H1 (cell line): Measurements from ENCODE around the gene LRP3. TPM values are rescaled to one million over a fixed set of nuclear protein-coding genes. Genes with fewer than 3 reads are reported as not detected.

ENCODE experiments used
- CTCF ChIA-PET: fragments of 300-600 bp; sonication (Branson Sonifier 250); formaldehyde crosslinking; loops from one replicate; lab custom pipeline; 2021; ENCODE audit not compliant: partially characterized antibody; lab: Charles Lee
- POLR2A ChIA-PET: fragments of 300-600 bp; sonication (Branson Sonifier 250); formaldehyde crosslinking; loops from one replicate; lab custom pipeline; 2021; ENCODE audit warnings: inconsistent platforms; ENCODE audit not compliant: partially characterized antibody; lab: Charles Lee
- DNase-seq, 2 experiments: peaks; one replicate each; pipeline versions ENCODE4 v3.0.0 to v3.0.0-alpha.2; 2010 to 2022; ENCODE audit warnings: low spot score in 2 of 2, low read depth in 1 of 2, mixed read lengths in 1 of 2
- FAIRE-seq: peaks from 2 replicates; lab custom pipeline; 2011; peaks lifted over from hg19 to GRCh38; lab: Jason Lieb, UNC
- H2AFZ ChIP-seq: 2 replicates; pipeline ENCODE4 v1.8.1; 2012; ENCODE audit warnings: low read length, inconsistent platforms
- H2AK5ac ChIP-seq: 2 replicates; pipeline ENCODE4 v1.6.1; 2013; ENCODE audit warnings: low read depth, low read length
- H2BK120ac ChIP-seq: replicated peaks from 2 replicates; pipeline ENCODE3; 2013; ENCODE audit warnings: low read depth, low read length, inconsistent platforms
- H2BK12ac ChIP-seq: 2 replicates; pipeline ENCODE4 v1.6.1; 2013; ENCODE audit warnings: low read depth, low read length
- H2BK15ac ChIP-seq: 2 replicates; pipeline ENCODE4 v1.6.1; 2013; ENCODE audit warnings: low read length
- H2BK20ac ChIP-seq: 2 replicates; pipeline ENCODE4 v1.6.1; 2013; ENCODE audit warnings: low read length
- H2BK5ac ChIP-seq: 2 replicates; pipeline ENCODE4 v1.6.1; 2013; ENCODE audit warnings: low read depth, low read length
- H3K14ac ChIP-seq: 2 replicates; pipeline ENCODE4 v1.6.1; 2013; ENCODE audit warnings: inconsistent platforms; ENCODE audit not compliant: insufficient read length
- H3K18ac ChIP-seq: 2 replicates; pipeline ENCODE4 v1.6.1; 2013; ENCODE audit warnings: low read length; ENCODE audit errors: extremely low read depth
- H3K23ac ChIP-seq: 2 replicates; pipeline ENCODE4 v1.6.1; 2013; ENCODE audit warnings: inconsistent platforms; ENCODE audit not compliant: insufficient read length
- H3K23me2 ChIP-seq: 2 replicates; pipeline ENCODE4 v1.6.1; 2013; ENCODE audit warnings: low read depth, low read length
- H3K27ac ChIP-seq: 2 replicates; pipeline ENCODE4 v1.6.1; 2011; ENCODE audit warnings: low read depth, low read length, inconsistent platforms
- H3K27me3 ChIP-seq, 4 experiments: replicated peaks in 1 of 4; 1 replicate in 1 of 4; 2 replicates in 3 of 4; pipeline versions ENCODE4 v1.6.1 to v1.8.1; 2011 to 2013; ENCODE audit warnings: low read length in 3 of 4, mild to moderate bottlenecking in 3 of 4, inconsistent platforms in 2 of 4, mixed read lengths in 2 of 4, moderate library complexity in 1 of 4; ENCODE audit not compliant: control insufficient read depth in 3 of 4, insufficient read depth in 3 of 4; ENCODE audit errors: extremely low read depth in 1 of 4
- H3K36me3 ChIP-seq, 4 experiments: 2 replicates each; pipeline versions ENCODE4 v1.6.1 to v1.8.1; 2011 to 2013; ENCODE audit warnings: mild to moderate bottlenecking in 4 of 4, low read length in 3 of 4, moderate library complexity in 2 of 4, control low read depth in 1 of 4, inconsistent platforms in 1 of 4; ENCODE audit not compliant: insufficient read depth in 4 of 4, control insufficient read depth in 2 of 4
- H3K4ac ChIP-seq: replicated peaks from 2 replicates; pipeline ENCODE3; 2013; ENCODE audit warnings: low read length, low read depth, mixed read lengths, inconsistent platforms; ENCODE audit not compliant: insufficient read length
- H3K4me1 ChIP-seq, 4 experiments: replicated peaks in 1 of 4; 1 replicate in 1 of 4; 2 replicates in 3 of 4; pipeline versions ENCODE4 v1.6.1 to v1.8.1; 2011 to 2013; ENCODE audit warnings: low read length in 3 of 4, inconsistent platforms in 2 of 4, mixed read lengths in 1 of 4; ENCODE audit not compliant: insufficient read depth in 4 of 4, control insufficient read depth in 3 of 4
- H3K4me2 ChIP-seq, 2 experiments: 2 replicates each; pipeline versions ENCODE4 v1.6.1 to v1.8.1; 2011 to 2013; ENCODE audit warnings: low read depth in 2 of 2, low read length in 2 of 2, control low read depth in 1 of 2, inconsistent platforms in 1 of 2, mild to moderate bottlenecking in 1 of 2; ENCODE audit not compliant: insufficient read depth in 1 of 2
- H3K4me3 ChIP-seq, 4 experiments: fragments of 200-600, 300-600 bp in 1 of 4; sonication (generic), shearing (Covaris generic), sonication (Bioruptor Twin) in 1 of 4; 2 replicates each; pipeline versions ENCODE4 v1.5.1 to v1.8.1; 2011 to 2016; ENCODE audit warnings: low read length in 4 of 4, low read depth in 3 of 4, control low read depth in 2 of 4, inconsistent platforms in 2 of 4, mild to moderate bottlenecking in 2 of 4, mixed read lengths in 1 of 4, moderate library complexity in 1 of 4; ENCODE audit not compliant: insufficient read depth in 2 of 4; ENCODE audit errors: extremely low read depth in 1 of 4
- H3K56ac ChIP-seq: replicated peaks from 2 replicates; pipeline ENCODE3; 2013; ENCODE audit warnings: low read depth, mild to moderate bottlenecking, mixed read lengths, low read length, inconsistent platforms; ENCODE audit not compliant: insufficient read length
- H3K79me1 ChIP-seq: 2 replicates; pipeline ENCODE4 v1.6.1; 2013; ENCODE audit warnings: low read depth, low read length, control low read depth
- H3K79me2 ChIP-seq, 2 experiments: 2 replicates each; pipeline versions ENCODE4 v1.6.1 to v1.8.1; 2012 to 2013; ENCODE audit warnings: low read length in 2 of 2, mild to moderate bottlenecking in 2 of 2, inconsistent platforms in 1 of 2; ENCODE audit not compliant: insufficient read depth in 2 of 2, control insufficient read depth in 1 of 2
- H3K9ac ChIP-seq, 4 experiments: replicated peaks in 1 of 4; 1 replicate in 1 of 4; 2 replicates in 3 of 4; pipeline versions ENCODE4 v1.6.1 to v1.8.1; 2011 to 2013; ENCODE audit warnings: low read depth in 3 of 4, low read length in 3 of 4, control low read depth in 2 of 4, mild to moderate bottlenecking in 2 of 4, moderate library complexity in 2 of 4, inconsistent platforms in 1 of 4; ENCODE audit errors: extremely low read depth in 1 of 4
- H3K9me3 ChIP-seq, 2 experiments: 2 replicates each; pipeline versions ENCODE4 v1.6.1 to v1.8.1; 2012 to 2013; ENCODE audit warnings: mild to moderate bottlenecking in 2 of 2, moderate library complexity in 2 of 2, control low read depth in 1 of 2, inconsistent platforms in 1 of 2, low read depth in 1 of 2, low read length in 1 of 2, mixed read lengths in 1 of 2; ENCODE audit not compliant: insufficient read depth in 2 of 2
- H4K20me1 ChIP-seq, 2 experiments: replicated peaks in 1 of 2; 2 replicates each; pipeline versions ENCODE3 to v1.8.1; 2011 to 2013; ENCODE audit warnings: inconsistent platforms in 2 of 2, low read length in 2 of 2, mild to moderate bottlenecking in 1 of 2; ENCODE audit not compliant: insufficient read depth in 2 of 2, control insufficient read depth in 1 of 2
- H4K5ac ChIP-seq: 2 replicates; pipeline ENCODE4 v1.6.1; 2013; ENCODE audit warnings: low read length, low read depth, mixed read lengths, inconsistent platforms; ENCODE audit not compliant: insufficient read length
- H4K8ac ChIP-seq: 2 replicates; pipeline ENCODE4 v1.8.0; 2013; ENCODE audit warnings: mild to moderate bottlenecking, moderate library complexity, low read length, inconsistent platforms; ENCODE audit not compliant: insufficient read depth; ENCODE audit errors: extremely low read depth
- H4K91ac ChIP-seq: replicated peaks from 2 replicates; pipeline ENCODE3; 2013; ENCODE audit warnings: low read length, mixed read lengths, inconsistent platforms; ENCODE audit not compliant: insufficient read length
- CBX5 ChIP-seq: fragments of 300-800, 300-1000 bp; sonication (generic); IDR thresholded peaks from 2 replicates; pipeline ENCODE4 v1.7.1; 2016; ENCODE audit warnings: antibody characterized with exemption, low read length, low read depth
- CHD2 ChIP-seq: IDR thresholded peaks from 2 replicates; pipeline ENCODE4 v1.6.1; 2012; ENCODE audit warnings: low read length, improper control_type of control experiment
- GTF2F1 ChIP-seq: IDR thresholded peaks from 2 replicates; pipeline ENCODE4 v1.6.1; 2012; ENCODE audit warnings: low read depth, low read length, improper control_type of control experiment, borderline replicate concordance
- HDAC2 ChIP-seq, 2 experiments: fragments of 300-600 bp in 1 of 2; sonication (generic) in 1 of 2; IDR thresholded peaks; 2 replicates each; pipeline ENCODE4 v1.6.1; 2011 to 2012; ENCODE audit warnings: low read depth in 2 of 2, low read length in 2 of 2, mild to moderate bottlenecking in 2 of 2, moderate library complexity in 2 of 2, borderline replicate concordance in 1 of 2, inconsistent platforms in 1 of 2
- KDM4A ChIP-seq: IDR thresholded peaks from one replicate; pipeline ENCODE4 v1.7.1; 2012; ENCODE audit warnings: low read depth, mild to moderate bottlenecking, moderate library complexity, low read length, inconsistent platforms; ENCODE audit not compliant: severe bottlenecking
- RFX5 ChIP-seq: IDR thresholded peaks from 2 replicates; pipeline ENCODE4 v1.6.1; 2011; ENCODE audit warnings: low read depth, low read length, improper control_type of control experiment, borderline replicate concordance
- SP4 ChIP-seq: IDR thresholded peaks from 2 replicates; pipeline ENCODE4 v1.6.1; 2012; ENCODE audit warnings: low read length, inconsistent platforms
- WGBS, 2 experiments: shearing (Covaris generic) in 1 of 2; methylation state at CpG; one replicate each; pipeline versions ENCODE4 v1.1.6 to v1.1.7; 2013 to 2015; ENCODE audit warnings: low lambda C conversion rate in 2 of 2, mixed read lengths in 2 of 2, inconsistent platforms in 1 of 2, low coverage in 1 of 2, missing lambda C conversion rate in 1 of 2; ENCODE audit not compliant: insufficient replicate concordance in 2 of 2, insufficient coverage in 1 of 2, insufficient read length in 1 of 2; ENCODE audit errors: extremely low coverage in 1 of 2, missing lambda C conversion rate in 1 of 2; 5-methylcytosine and 5-hydroxymethylcytosine counted together
- polyA plus RNA-seq, 7 experiments: library from polyadenylated mRNA; depleted of rRNA in 3 of 7; stranded (reverse) in 5 of 7; unstranded in 2 of 7; fragments of >200 nt in 5 of 7; fragments of 200-250 nt in 2 of 7; gene quantifications; 1 replicate in 5 of 7; 2 replicates in 1 of 7; 4 replicates in 1 of 7; pipeline versions ENCODE4 v1.2.1 to v1.2.3, GENCODE V29; 2011 to 2013; ENCODE audit warnings: missing spikeins in 2 of 7, mixed read lengths in 2 of 7
- total RNA-seq: library from RNA; stranded (reverse); fragmentation: NEBNext Ultra II Directional; extraction: Animal tissue kit (Norgen Biotek cat#: 25700); gene quantifications from 2 replicates; pipeline ENCODE4 v1.2.1, GENCODE V29; 2021

LRP3 gene
- total and polyA plus RNA-seq, 2 of the 8 experiments (the other 6 are each of a cell fraction or from before 2014, with no cell fraction given), result 30.3 to 33.7 TPM

- Histone ChIP-seq H2BK20ac (no peak overlapping the region), H3K9me3 (no peaks in the 10 kb centered on the region), H4K91ac (no peak overlapping the region), H3K36me3 (peaks cover 0 to 6% (median 2%) of the 10 kb centered on the region in 4 experiments; a peak in 4 of 8 replicates), H3K4ac (no peak overlapping the region), H2BK12ac (no peak overlapping the region), H3K23ac (no peak overlapping the region), H3K14ac (no peak overlapping the region), H4K8ac (no peak overlapping the region), H3K4me2 (no peak overlapping the region), H4K5ac (no peak overlapping the region), H4K20me1 (peaks cover 4 to 11% of the 10 kb centered on the region in 2 experiments), H2BK5ac (no peak overlapping the region), H3K4me3 (no peak overlapping the region), H3K9ac (no peak overlapping the region), H3K56ac (no peak overlapping the region), H2BK120ac (no peak overlapping the region), H2AK5ac (no peak overlapping the region), H3K79me1 (peaks cover 5% of the 10 kb centered on the region), H3K27ac (no peak overlapping the region), H3K18ac (no peak overlapping the region), H3K27me3 (peaks cover 0 to 10% (median 6%) of the 10 kb centered on the region in 4 experiments; a peak in 5 of 7 replicates), H3K4me1 (peaks cover 0 to 4% (median 1%) of the 10 kb centered on the region in 4 experiments; a peak in 4 of 7 replicates), H3K79me2 (no peaks in the 10 kb centered on the region), H3K23me2 (peaks cover 3% of the 10 kb centered on the region; the same call in 1 of the 2 replicates), H2BK15ac (no peak overlapping the region), H2AFZ (no peak overlapping the region)
- FAIRE-seq (no peak), DNase-seq (no peak)
- ChIA-PET CTCF (interaction anchor here (0.8 to 3.9 kb wide), 5 partner anchors 9 to 58 kb away, joined by 3 to 21 read pairs (median 3); no protein-coding TSS in a partner anchor), POLR2A (interaction anchor here (0.6 to 1.3 kb wide), 3 partner anchors 17 to 26 kb away, joined by 3 to 5 read pairs (median 3); no protein-coding TSS in a partner anchor)
- WGBS, 2 experiments, result 91% methylated on average over 6 of the region's 7 CpGs; no CpG with 5 or more reads in 1 of the 2 experiments
- TF ChIP-seq HDAC2 (IDR thresholded peaks at IDR 0.05; ENCODE audit: borderline replicate concordance in 1 of 2, low read depth in 2 of 2, low read length in 2 of 2) (no peak), GTF2F1 (no peak), RFX5 (no peak), CHD2 (no peak), CBX5 (no peak), KDM4A (no peak), SP4 (no peak)
These were observed 4.0 kb downstream of the LRP3 start for GRCh38 chr19:33198169-33198568.
